Activated CD4-positive, alpha-beta T cell treated with anti-CD3 and anti-CD28 coated beads for 24 hours (primary cell): ENCODE results near the gene TRIM62.
A peak's percentile ranks its signal among the peaks of the same experiment; 100 is the strongest.

Experiments used
- DNase-seq, 2 donors: peaks; one replicate each; pipeline ENCODE4 v3.0.0-alpha.2; 2020; ENCODE audit warnings: low read depth in 2 of 2

TRIM62 gene

GRCh38 chr1:33180226-33180910 lies 1.5 kb downstream of the TRIM62 start:
- peak in 1 of 2 donors; percentile 76 for DNase-seq

DNA sequence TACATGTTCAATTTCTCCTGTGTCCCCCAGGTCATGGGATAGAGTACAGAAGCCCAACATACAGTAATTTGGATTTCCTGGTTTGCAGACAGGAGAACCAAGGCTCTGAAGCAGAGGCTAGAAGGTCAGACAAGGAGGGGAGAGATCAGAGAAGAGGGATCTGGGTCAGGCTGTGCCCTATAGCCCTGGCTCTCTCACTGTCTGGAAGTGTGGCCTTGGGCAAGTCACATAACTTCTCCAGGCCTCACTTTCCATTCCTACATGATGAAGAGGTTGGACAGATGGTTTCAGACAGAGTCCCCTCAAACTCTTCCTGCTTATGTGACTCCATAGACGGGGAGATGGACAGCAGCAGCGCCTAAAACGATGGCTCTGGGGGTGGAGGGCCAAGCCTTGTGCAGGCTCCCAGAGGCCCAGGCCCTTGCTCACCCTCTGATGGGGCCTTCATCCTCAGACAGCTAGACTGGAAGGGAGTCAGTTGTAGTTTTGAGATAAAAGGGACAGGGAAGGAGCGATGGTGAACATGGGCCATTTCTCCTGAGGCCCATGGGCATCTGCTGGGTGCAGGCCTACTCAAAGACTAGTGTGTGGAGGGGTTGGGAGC lies 2.9 kb downstream of the TRIM62 start:
- DNase-seq = no peak

- no peak for DNase-seq
Measured at GRCh38 chr1:33177996-33178540, 3.8 kb downstream of the TRIM62 start.

GRCh38 chr1:33176887-33177286 lies 5.0 kb downstream of the TRIM62 start:
- DNase-seq = no peak

DNA sequence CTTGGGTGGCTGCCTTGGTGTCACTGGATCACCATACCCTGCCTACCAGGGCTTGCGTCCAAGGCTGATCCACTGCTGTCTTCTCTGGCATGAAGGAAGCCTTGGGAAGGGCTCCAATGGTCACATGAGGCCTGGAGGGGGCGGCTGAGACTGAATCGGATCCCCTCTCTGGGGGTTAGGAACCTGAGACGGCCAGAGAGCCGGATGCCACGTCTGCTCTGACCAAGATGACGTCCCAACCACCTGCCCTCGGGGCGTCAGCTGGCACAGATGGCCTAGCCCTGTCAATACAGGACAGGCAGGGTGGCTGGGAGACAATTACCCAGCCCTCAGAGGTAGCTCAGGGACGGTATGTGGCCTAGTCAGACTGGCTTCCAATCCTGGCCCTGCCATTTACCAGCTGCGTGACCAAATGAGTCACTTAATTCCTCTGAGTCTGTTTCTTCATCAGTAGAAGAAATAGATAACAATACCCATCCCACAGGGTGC lies 5.4 kb downstream of the TRIM62 start:
- no peak for DNase-seq

GRCh38 chr1:33175865-33176264 lies 6.0 kb downstream of the TRIM62 start:
- no peak for DNase-seq

- DNase-seq = no peak
Measured at GRCh38 chr1:33173091-33173490, 8.8 kb downstream of the TRIM62 start.

DNA sequence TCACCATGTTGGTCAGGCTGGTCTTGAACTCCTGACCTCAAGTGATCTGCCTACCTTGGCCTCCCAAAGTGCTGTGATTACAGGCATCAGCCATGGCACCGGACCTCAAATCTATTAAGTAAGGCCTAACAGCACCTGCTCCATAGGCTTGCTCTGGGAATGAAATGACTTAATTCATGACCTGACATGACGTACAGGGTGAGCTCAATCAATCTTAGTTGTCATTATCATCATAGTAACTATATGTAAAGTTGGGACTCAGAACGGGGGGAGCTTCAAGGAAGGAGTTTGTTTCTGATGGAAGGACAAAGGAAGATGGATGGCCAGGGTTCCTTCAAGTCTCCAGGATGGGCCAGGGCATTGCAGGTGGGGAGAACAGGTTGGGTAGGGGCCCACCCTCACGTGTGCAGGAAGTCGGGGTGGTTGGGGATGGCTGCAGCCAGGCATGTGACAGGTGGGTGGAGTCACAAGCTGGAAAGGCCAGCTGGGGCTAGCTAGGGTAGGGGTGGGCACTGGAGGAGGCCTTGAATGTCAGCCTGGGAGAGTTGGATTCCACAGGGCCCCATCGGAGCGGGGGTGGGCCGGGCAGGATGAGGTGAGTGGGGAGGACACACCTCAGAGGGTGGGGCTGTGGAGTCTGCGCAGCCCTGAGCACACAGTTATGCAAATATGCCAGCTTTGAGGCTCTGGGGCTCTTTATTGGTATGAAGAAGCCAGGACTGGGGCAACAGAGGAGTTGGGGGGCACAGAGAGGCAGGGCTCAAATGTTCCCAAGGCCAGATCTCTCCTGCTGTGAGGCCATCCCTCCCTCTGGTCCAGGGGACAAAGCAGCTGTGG lies 9.6 kb downstream of the TRIM62 start:
- no peak for DNase-seq

DNA sequence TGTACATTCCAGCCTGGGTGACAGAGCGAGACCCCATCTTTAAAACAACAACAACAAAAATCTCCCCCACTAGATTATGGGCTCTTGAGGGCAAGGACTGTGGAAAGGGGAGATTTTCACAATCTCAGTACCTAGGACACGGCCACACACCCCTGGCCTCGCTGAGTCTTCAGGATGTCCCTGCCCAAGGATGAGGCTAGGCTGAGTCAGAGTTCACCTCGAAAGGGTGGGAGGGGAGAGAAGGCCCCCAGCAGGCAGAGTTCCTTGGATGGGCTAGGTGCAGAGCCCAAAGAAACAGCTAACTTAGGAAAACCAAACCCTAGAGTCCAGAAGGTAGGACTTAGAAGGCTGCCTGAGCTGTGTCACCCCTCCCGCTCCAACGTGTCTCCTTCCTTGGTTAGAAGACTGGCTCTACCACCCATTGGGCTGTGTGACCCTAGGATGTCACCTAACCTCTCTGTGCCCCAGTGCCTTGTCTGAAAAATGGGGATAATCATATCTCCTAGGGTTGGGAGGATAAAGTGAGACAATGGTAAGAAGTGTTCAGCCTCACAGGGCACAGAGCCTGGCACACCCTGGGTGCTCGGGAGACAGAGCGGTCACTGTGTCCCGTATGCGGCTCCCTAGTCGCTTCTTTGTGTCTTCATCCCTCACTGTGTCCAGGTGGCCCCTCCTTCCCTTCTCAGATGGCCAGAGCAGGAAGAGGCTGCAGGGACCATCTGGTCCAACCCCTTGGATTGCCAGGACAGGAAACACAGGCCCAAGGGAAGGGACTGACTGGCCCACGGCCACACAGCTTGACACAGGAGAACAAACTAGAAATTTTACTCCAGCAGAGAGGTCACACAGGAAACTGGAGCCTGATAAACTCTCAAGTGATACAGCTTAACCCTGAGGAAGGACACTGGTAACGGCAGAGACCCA lies 11.2 kb downstream of the TRIM62 start:
- no peak for DNase-seq

GRCh38 chr1:33169290-33170055 lies 12.4 kb downstream of the TRIM62 start:
- DNase-seq = no peak

DNA sequence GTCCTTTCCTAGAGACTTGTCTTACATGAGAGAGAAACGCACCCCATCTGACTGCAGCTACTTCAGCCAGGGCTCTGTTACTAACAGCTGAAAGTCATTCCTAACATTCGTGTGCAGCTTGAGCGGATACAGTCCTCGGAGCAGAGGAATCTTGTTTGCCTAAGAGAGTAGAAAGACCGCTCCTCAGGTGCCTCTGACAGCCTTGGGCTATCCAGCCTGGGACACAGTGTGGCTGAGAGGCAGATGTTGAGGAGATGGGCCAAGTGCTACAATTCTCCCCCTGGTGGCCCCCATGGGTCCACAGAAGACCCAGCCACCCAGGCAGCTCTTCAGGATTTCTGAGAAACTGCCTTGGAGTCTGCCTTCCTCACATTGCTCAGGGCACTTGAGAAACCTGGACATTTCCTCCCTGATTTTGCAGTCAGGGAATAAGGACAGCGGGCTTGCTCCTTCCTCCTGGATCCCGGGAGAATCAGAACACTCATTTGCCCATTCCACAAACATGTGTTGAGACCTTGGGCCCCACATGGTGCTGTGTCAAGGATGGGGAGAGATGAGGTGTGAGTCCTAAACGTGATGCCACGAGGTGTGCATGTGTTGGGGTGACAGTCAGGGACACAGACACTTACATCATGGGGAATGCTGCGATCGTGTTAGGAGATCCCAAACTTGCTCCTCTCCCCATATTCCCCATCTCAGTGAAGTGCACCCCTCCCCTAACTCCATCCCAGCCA lies 13.1 kb downstream of the TRIM62 start:
- DNase-seq = no peak

- DNase-seq = no peak
Measured at GRCh38 chr1:33167650-33168447, 14.0 kb downstream of the TRIM62 start.

DNA sequence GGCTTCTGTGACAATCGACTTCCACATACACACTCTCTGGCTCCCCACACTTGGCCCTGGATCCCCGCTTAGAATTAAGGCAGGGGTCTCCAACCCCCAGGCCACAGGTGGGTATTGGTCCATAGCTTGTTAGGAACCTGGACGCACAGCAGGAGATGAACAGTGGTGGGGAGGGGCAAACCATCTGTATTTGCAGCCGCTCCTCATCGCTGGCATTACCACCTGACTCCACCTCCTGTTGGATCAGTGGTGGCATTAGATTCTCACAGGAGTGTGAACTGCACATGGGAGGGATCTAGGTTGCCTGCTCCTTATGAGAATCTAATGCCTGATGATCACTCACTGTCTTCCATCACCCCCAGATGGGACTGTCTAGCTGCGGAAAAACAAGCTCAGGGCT lies 16.0 kb downstream of the TRIM62 start:
- no peak for DNase-seq

- no peak for DNase-seq
Measured at GRCh38 chr1:33165209-33165608, 16.6 kb downstream of the TRIM62 start.

- no peak for DNase-seq
Measured at GRCh38 chr1:33163621-33164519, 18.0 kb downstream of the TRIM62 start.

GRCh38 chr1:33162141-33162540 lies 19.7 kb downstream of the TRIM62 start:
- no peak for DNase-seq

DNA sequence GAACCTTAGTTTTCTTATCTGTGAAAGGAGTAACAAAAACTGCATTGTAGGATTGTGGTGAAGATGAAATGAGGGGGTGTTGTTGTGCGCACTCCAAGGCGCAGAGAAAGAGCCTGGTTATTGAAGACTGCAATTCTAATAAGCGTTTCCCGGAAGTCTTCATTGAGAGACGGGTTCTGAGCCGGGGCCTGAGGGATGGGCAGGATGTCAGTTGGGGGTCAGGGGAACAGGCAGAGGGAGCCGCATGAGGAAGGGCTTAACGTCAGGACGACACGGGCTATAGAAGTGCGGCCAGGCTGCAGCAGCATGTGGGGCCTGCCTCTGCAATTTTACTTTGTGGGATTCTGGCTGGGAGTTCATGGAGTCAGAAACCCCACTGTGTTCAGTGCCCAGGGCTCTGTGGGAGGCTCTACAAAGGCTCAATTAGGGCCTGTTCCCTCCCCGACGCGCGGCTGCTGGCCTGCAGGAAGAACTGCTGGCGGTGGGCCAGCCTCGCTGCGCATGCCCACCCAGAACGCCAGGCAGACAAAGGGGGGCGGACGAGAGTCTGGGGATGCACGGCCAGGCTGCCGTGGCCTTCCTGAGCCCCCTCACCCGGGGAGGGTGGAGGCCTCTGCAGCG lies 20.7 kb downstream of the TRIM62 start:
- DNase-seq = no peak
